Right lobe of liver (tissue), 4 donors: Measurements from ENCODE around the gene CD63.

Experiments
- POLR2A ChIP-seq: fragments of 450-650 bp; IDR thresholded peaks from one replicate; pipeline ENCODE4 v1.6.1; 2017; ENCODE audit warnings: antibody characterized with exemption, mild to moderate bottlenecking
- TF ChIP-seq, protein P1 (sequence below), 4 donors: fragments of 200-600 bp in 3 of 4; fragments of 450-650 bp in 1 of 4; IDR thresholded peaks; one replicate each; pipeline versions ENCODE4 v1.5.1 to v1.8.0; 2016 to 2022; ENCODE audit warnings: antibody characterized with exemption in 4 of 4, mild to moderate bottlenecking in 2 of 4
- donor health status: DM: no; HTN: no; CAD: no.
- donor health status: DM: no; HTN: no; CAD: no.
- donor health status: DM: no; HTN: yes; CAD: no.

DNA sequence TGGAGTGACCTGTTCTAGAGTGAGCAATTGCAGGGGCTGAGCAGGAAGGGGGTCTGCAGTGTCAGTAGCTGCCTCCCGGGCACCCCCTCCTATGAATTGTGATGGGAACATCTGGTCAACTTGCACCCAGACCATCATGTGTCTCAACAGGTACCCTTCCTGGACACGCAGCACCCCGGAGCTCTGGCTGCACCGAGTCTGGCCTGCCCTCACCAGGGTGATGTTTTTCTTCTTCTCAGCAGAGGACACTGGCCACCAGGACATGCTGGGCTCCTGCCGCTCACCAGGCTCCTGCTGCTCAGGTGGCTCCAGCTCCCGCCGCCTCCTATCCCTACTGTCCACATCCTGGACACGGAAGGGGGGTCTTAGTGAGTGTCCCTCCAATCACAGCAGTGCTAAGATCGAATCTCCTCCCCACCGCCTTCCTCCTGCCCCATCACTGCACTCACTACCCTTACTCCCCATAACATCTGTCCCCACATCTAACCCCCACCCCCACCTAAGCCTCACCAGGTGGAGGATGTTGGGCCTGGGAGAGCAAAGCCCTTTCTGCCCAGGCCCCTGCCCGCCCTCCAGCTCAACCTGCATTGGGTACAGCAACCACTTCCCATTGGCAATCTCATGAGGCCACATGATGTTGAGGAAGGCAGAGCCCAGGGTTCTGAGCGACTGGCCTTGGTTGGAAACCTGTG lies 36.0 kb downstream of the CD63 start:
- TF ChIP-seq, protein P1, sequence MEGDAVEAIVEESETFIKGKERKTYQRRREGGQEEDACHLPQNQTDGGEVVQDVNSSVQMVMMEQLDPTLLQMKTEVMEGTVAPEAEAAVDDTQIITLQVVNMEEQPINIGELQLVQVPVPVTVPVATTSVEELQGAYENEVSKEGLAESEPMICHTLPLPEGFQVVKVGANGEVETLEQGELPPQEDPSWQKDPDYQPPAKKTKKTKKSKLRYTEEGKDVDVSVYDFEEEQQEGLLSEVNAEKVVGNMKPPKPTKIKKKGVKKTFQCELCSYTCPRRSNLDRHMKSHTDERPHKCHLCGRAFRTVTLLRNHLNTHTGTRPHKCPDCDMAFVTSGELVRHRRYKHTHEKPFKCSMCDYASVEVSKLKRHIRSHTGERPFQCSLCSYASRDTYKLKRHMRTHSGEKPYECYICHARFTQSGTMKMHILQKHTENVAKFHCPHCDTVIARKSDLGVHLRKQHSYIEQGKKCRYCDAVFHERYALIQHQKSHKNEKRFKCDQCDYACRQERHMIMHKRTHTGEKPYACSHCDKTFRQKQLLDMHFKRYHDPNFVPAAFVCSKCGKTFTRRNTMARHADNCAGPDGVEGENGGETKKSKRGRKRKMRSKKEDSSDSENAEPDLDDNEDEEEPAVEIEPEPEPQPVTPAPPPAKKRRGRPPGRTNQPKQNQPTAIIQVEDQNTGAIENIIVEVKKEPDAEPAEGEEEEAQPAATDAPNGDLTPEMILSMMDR (IDR thresholded peaks at IDR 0.05): no peak
- no peak for TF ChIP-seq POLR2A
